IMR-90 (cell line): ENCODE measurements around the gene PHC1. TPM values are rescaled to one million over a fixed set of nuclear protein-coding genes. Genes with fewer than 3 reads are reported as not detected.
"Not testable (repeated sequence)": the region's sequence is repeated elsewhere in the genome, so short reads cannot be mapped to it uniquely, and the experiment has no call there.

Experiments
- ATAC-seq: fragments of 200-7000 bp; cut with Tn5 transposase; 2 replicates; pipeline ENCODE4 v1.9.1; 2020; ENCODE audit warnings: low read depth, mild to moderate bottlenecking, moderate library complexity
- BruUV-seq: library from RNA; stranded (reverse); fragments of 400-500 nt; replicated peaks from 2 replicates; lab custom pipeline; 2021; lab: Mats Ljungman, UMichigan
- CTCF ChIA-PET: fragments of 300-600 bp; formaldehyde crosslinking; extraction: SDS; loops from one replicate; lab custom pipeline; 2021; ENCODE audit warnings: antibody characterized with exemption; lab: Yijun Ruan, JAX
- POLR2A ChIA-PET: fragments of 300-600 bp; sonication (Branson Sonifier 250); formaldehyde crosslinking; loops from one replicate; lab custom pipeline; 2022; ENCODE audit warnings: antibody characterized with exemption; ENCODE audit not compliant: unreplicated experiment; lab: Charles Lee
- DNase-seq: peaks from one replicate; pipeline ENCODE4 v3.0.0; 2013
- H2AFZ ChIP-seq: replicated peaks from 2 replicates; pipeline ENCODE3; 2013; ENCODE audit warnings: low read length, mild to moderate bottlenecking; ENCODE audit not compliant: poor library complexity
- H2AK5ac ChIP-seq: 2 replicates; pipeline ENCODE4 v1.6.1; 2013; ENCODE audit warnings: low read depth, low read length, inconsistent platforms
- H2AK9ac ChIP-seq: replicated peaks from 2 replicates; pipeline ENCODE3; 2013; ENCODE audit warnings: mild to moderate bottlenecking, low read depth, low read length, moderate library complexity; ENCODE audit not compliant: poor library complexity
- H2BK120ac ChIP-seq: 2 replicates; pipeline ENCODE4 v1.6.1; 2013; ENCODE audit warnings: low read depth, low read length, inconsistent platforms
- H2BK15ac ChIP-seq: 3 replicates; pipeline ENCODE4 v1.6.1; 2013; ENCODE audit warnings: low read depth, low read length, inconsistent platforms
- H2BK20ac ChIP-seq: 2 replicates; pipeline ENCODE4 v1.6.1; 2013; ENCODE audit warnings: low read depth, mild to moderate bottlenecking, inconsistent platforms, low read length, moderate library complexity
- H2BK5ac ChIP-seq: 2 replicates; pipeline ENCODE4 v1.6.1; 2013; ENCODE audit warnings: mild to moderate bottlenecking, low read depth, low read length, inconsistent platforms; ENCODE audit not compliant: poor library complexity, severe bottlenecking
- H3K14ac ChIP-seq: replicated peaks from 2 replicates; pipeline ENCODE4 v1.6.1; 2013; ENCODE audit warnings: low read depth, low read length, inconsistent platforms
- H3K18ac ChIP-seq: 2 replicates; pipeline ENCODE4 v1.6.1; 2013; ENCODE audit warnings: low read depth, low read length, control low read depth
- H3K23ac ChIP-seq: 2 replicates; pipeline ENCODE4 v1.6.1; 2013; ENCODE audit warnings: low read depth, low read length, inconsistent platforms
- H3K27ac ChIP-seq: 2 replicates; pipeline ENCODE4 v1.5.1; 2013; ENCODE audit warnings: mild to moderate bottlenecking, control low read depth, low read length; ENCODE audit not compliant: insufficient read depth
- H3K27me3 ChIP-seq: 2 replicates; pipeline ENCODE4 v1.6.1; 2013; ENCODE audit warnings: low read length; ENCODE audit not compliant: control insufficient read depth, insufficient read depth
- H3K36me3 ChIP-seq: 2 replicates; pipeline ENCODE4 v1.6.1; 2013; ENCODE audit warnings: low read length, mixed read lengths; ENCODE audit not compliant: control insufficient read depth, insufficient read depth
- H3K4ac ChIP-seq: 2 replicates; pipeline ENCODE4 v1.6.1; 2013; ENCODE audit warnings: low read depth, low read length, inconsistent platforms
- H3K4me1 ChIP-seq: 2 replicates; pipeline ENCODE4 v1.6.1; 2013; ENCODE audit warnings: low read length, mixed read lengths; ENCODE audit not compliant: control insufficient read depth, insufficient read depth
- H3K4me2 ChIP-seq: 2 replicates; pipeline ENCODE4 v1.6.1; 2013; ENCODE audit warnings: low read depth, mild to moderate bottlenecking, control low read depth, low read length, moderate library complexity
- H3K4me3 ChIP-seq: 2 replicates; pipeline ENCODE4 v1.5.1; 2013; ENCODE audit warnings: low read depth, mild to moderate bottlenecking, control low read depth, low read length, moderate library complexity; ENCODE audit not compliant: insufficient read depth
- H3K56ac ChIP-seq: 2 replicates; pipeline ENCODE4 v1.6.1; 2013; ENCODE audit warnings: low read length, inconsistent platforms; ENCODE audit not compliant: insufficient read depth; ENCODE audit errors: extremely low read depth
- H3K79me1 ChIP-seq, 2 experiments: 2 replicates each; pipeline ENCODE4 v1.6.1; 2013; ENCODE audit warnings: low read length in 2 of 2, inconsistent platforms in 1 of 2, low read depth in 1 of 2
- H3K9ac ChIP-seq: 2 replicates; pipeline ENCODE4 v1.6.1; 2013; ENCODE audit warnings: low read depth, low read length, control low read depth
- H3K9me1 ChIP-seq: 2 replicates; pipeline ENCODE4 v1.6.1; 2013; ENCODE audit warnings: low read length, inconsistent platforms; ENCODE audit not compliant: insufficient read depth
- H3K9me3 ChIP-seq: 2 replicates; pipeline ENCODE4 v1.6.1; 2013; ENCODE audit warnings: low read length; ENCODE audit not compliant: control insufficient read depth, insufficient read depth
- H4K20me1 ChIP-seq: 2 replicates; pipeline ENCODE4 v1.6.1; 2013; ENCODE audit warnings: low read length, inconsistent platforms; ENCODE audit not compliant: insufficient read depth
- H4K5ac ChIP-seq: 2 replicates; pipeline ENCODE4 v1.6.1; 2013; ENCODE audit warnings: mild to moderate bottlenecking, low read depth, low read length, control low read depth
- H4K8ac ChIP-seq, 2 experiments: 2 replicates each; pipeline ENCODE4 v1.6.1; 2013; ENCODE audit warnings: low read depth in 2 of 2, low read length in 2 of 2, control low read depth in 1 of 2, inconsistent platforms in 1 of 2
- H4K91ac ChIP-seq: 2 replicates; pipeline ENCODE4 v1.6.1; 2013; ENCODE audit warnings: low read depth, low read length, inconsistent platforms; ENCODE audit not compliant: insufficient read depth
- WGBS, 2 experiments: methylation state at CpG; one replicate each; pipeline versions ENCODE4 v1.1.5 to v1.1.7; 2013; ENCODE audit warnings: missing lambda C conversion rate in 2 of 2; ENCODE audit not compliant: insufficient read length in 1 of 2; ENCODE audit errors: extremely low coverage in 2 of 2; 5-methylcytosine and 5-hydroxymethylcytosine counted together
- dilution Hi-C: fragments of 300-500 bp; cut with HindIII; formaldehyde crosslinking; loops from one replicate; pipeline ENCODE4 v1.14.3; 2018; ENCODE audit warnings: low sequenced_read_pairs; ENCODE audit not compliant: unreplicated experiment
- in situ Hi-C: fragments of 300-500 bp; cut with MboI; formaldehyde crosslinking; loops from 3 replicates; pipeline ENCODE4 v1.14.3; 2019; ENCODE audit warnings: low sequenced_read_pairs, inconsistent platforms, mixed read lengths
- intact Hi-C: fragments of 100-400 bp; cut with micrococcal nuclease; formaldehyde crosslinking; loops from 2 replicates; pipeline ENCODE4 v1.10.0; 2022
- polyA plus RNA-seq, 3 experiments: library from polyadenylated mRNA; depleted of rRNA; stranded (reverse); fragments of >200 nt; gene quantifications; 2 replicates each; pipeline ENCODE4 v1.2.3, GENCODE V29; 2012; ENCODE audit warnings: low replicate concordance in 1 of 3
- total RNA-seq: library from RNA; depleted of rRNA; stranded (reverse); fragments of >200 nt; gene quantifications from 2 replicates; pipeline ENCODE4 v1.2.3, GENCODE V29; 2012

PHC1 gene
- total and polyA plus RNA-seq, 2 of the 4 experiments (the other 2 are of a cell fraction): 9.1 to 23.1 TPM

GRCh38 chr12:8930655-8931323 is 16.5 kb downstream of the PHC1 start:
- H3K9ac ChIP-seq, H3K14ac ChIP-seq, dilution Hi-C loops, POLR2A ChIA-PET, H3K4me1 ChIP-seq, H3K18ac ChIP-seq, H2BK5ac ChIP-seq, H3K9me3 ChIP-seq, DNase-seq, H3K4me2 ChIP-seq, H3K27ac ChIP-seq, H2BK15ac ChIP-seq, H3K4ac ChIP-seq, H3K9me1 ChIP-seq, H3K79me1 ChIP-seq, H3K23ac ChIP-seq, ATAC-seq, H3K4me3 ChIP-seq, H2AK9ac ChIP-seq, H2AFZ ChIP-seq, H4K8ac ChIP-seq, H3K56ac ChIP-seq, H2AK5ac ChIP-seq, H4K20me1 ChIP-seq, CTCF ChIA-PET, H2BK120ac ChIP-seq, H2BK20ac ChIP-seq, H4K5ac ChIP-seq, H3K27me3 ChIP-seq, H4K91ac ChIP-seq, BruUV-seq, in situ Hi-C loops, intact Hi-C loops: not testable (repeated sequence)
- H3K36me3 ChIP-seq: peaks cover 22% of the 10 kb centered on the region
- WGBS, 2 experiments: no CpG with 5 or more reads among the region's 4 CpGs

GRCh38 chr12:8932464-8932863 is 18.2 kb downstream of the PHC1 start:
- H4K5ac ChIP-seq, BruUV-seq, POLR2A ChIA-PET, H3K9me1 ChIP-seq, H3K4ac ChIP-seq, dilution Hi-C loops, H3K27me3 ChIP-seq, H4K20me1 ChIP-seq, intact Hi-C loops, in situ Hi-C loops, H2BK5ac ChIP-seq, DNase-seq, H2AK9ac ChIP-seq, H3K4me2 ChIP-seq, ATAC-seq, H3K79me1 ChIP-seq, H3K18ac ChIP-seq, H2BK20ac ChIP-seq, H2AFZ ChIP-seq, H4K91ac ChIP-seq, H3K14ac ChIP-seq, H3K9me3 ChIP-seq, H2AK5ac ChIP-seq, H3K23ac ChIP-seq, H3K4me1 ChIP-seq, H3K4me3 ChIP-seq, H3K56ac ChIP-seq, H2BK120ac ChIP-seq, H2BK15ac ChIP-seq, H3K9ac ChIP-seq, H3K27ac ChIP-seq, CTCF ChIA-PET, H4K8ac ChIP-seq: not testable (repeated sequence)
- no CpG with 5 or more reads among the region's 3 CpGs for WGBS, 2 experiments
- H3K36me3 ChIP-seq: peaks cover 27% of the 10 kb centered on the region
